Medulla oblongata (tissue), 1 donor: ENCODE data around the gene AGBL5.

Experiments
- DNase-seq: peaks from one replicate; pipeline ENCODE4 v3.0.0-alpha.2; 2015; ENCODE audit errors: extremely low spot score

The AGBL5 gene

DNA sequence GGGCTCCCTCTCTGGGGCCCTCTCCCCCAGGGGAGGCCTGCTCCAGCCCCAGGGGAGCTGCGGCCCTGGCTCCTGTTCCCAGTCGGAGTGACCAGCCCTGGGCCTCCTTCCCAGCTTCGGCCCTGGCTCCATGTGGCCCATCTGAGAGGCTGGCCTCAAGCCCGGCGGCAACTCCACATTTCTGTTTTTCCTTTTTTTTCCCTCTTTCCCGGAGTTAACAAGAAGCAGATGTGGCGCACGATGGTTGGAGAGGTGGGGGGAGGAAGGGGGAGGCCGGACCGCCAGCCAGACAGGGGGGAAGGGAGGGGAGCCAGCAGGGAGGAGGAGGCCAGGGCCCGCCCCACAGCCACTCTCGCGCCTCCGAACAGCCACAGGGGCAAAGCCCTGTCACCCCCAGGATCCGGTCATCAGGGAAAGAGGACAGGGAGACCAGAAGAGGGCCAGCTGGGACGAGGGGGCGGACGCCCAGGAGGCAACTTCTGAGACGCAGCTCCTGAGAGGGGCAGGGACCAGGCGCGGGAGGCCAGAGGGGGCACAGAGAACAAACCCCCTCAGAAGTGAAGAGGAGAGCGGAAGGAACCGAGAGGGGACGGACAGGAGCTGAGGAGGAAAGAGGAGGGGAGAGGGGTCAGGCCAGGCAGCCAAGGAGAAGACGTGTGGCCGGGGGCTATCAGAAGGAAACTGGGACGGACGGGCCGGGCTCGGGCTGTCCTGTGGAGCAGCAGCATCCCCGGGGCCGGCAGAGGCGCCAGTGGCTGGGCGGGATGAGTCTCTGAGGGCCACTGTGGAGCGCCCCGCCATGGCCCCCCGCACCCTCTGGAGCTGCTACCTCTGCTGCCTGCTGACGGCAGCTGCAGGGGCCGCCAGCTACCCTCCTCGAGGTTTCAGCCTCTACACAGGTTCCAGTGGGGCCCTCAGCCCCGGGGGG is 27.1 kb downstream of the AGBL5 start, which contains the start of gene EMILIN1:
TSS of gene EMILIN1 (plus strand) at position 349 of the 928 bp plus-strand sequence. CDS start at position 800, 451 bp downstream.
- DNase-seq = peak; percentile 84

- no peak for DNase-seq
These were observed 28.0 kb downstream of the AGBL5 start for GRCh38 chr2:27079233-27080139.

DNA sequence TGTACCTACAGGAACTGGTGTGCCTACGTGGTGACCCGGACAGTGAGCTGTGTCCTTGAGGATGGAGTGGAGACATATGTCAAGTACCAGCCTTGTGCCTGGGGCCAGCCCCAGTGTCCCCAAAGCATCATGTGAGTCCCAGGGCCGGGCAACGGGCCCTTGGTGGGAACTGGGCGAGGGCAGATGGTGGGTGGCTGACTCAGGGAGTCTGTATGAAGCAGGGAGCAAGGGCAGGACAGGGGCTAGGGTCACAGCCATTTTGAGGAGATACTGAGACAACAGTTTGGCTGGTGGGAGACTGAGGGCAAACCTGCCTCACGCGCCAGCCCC is 28.6 kb downstream of the AGBL5 start:
- no peak for DNase-seq

- no peak for DNase-seq
These were observed 29.1 kb downstream of the AGBL5 start for GRCh38 chr2:27080603-27080936.

- DNase-seq = no peak
These were observed 30.7 kb downstream of the AGBL5 start for GRCh38 chr2:27081984-27082772.

DNA sequence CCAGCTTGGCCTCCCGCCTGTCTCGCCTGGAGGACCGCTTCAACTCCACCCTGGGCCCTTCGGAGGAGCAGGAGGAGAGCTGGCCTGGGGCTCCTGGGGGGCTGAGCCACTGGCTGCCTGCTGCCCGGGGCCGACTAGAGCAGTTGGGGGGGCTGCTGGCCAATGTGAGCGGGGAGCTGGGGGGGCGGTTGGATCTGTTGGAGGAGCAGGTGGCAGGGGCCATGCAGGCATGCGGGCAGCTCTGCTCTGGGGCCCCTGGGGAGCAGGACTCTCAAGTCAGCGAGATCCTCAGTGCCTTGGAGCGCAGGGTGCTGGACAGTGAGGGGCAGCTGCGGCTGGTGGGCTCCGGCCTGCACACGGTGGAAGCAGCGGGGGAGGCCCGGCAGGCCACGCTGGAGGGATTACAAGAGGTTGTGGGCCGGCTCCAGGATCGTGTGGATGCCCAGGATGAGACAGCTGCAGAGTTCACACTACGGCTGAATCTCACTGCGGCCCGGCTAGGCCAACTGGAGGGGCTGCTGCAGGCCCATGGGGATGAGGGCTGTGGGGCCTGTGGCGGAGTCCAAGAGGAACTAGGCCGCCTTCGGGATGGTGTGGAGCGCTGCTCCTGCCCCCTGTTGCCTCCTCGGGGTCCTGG is 31.4 kb downstream of the AGBL5 start:
- no peak for DNase-seq

DNA sequence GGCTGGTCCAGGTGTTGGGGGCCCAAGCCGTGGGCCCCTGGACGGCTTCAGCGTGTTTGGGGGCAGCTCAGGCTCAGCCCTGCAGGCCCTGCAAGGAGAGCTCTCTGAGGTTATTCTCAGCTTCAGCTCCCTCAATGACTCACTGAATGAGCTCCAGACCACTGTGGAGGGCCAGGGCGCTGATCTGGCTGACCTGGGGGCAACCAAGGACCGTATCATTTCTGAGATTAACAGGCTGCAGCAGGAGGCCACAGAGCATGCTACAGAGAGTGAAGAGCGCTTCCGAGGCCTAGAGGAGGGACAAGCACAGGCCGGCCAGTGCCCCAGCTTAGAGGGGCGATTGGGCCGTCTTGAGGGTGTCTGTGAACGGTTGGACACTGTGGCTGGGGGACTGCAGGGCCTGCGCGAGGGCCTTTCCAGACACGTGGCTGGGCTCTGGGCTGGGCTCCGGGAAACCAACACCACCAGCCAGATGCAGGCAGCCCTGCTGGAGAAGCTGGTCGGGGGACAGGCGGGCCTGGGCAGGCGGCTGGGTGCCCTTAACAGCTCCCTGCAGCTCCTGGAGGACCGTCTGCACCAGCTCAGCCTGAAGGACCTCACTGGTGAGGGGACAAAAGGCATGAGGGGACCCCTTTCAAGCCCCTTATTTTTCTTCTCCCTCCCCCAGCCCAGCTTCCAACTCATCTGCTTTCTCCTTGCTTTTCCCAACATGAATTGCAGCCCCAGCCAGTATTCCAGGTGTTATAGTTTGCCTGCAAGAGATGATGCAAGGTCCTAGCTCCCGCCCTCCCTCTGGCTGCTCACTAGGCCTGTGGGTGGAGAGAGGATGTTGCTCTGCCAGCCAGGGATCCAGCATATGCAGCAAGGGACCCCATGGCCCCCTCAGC is 32.2 kb downstream of the AGBL5 start:
- DNase-seq = no peak

DNA sequence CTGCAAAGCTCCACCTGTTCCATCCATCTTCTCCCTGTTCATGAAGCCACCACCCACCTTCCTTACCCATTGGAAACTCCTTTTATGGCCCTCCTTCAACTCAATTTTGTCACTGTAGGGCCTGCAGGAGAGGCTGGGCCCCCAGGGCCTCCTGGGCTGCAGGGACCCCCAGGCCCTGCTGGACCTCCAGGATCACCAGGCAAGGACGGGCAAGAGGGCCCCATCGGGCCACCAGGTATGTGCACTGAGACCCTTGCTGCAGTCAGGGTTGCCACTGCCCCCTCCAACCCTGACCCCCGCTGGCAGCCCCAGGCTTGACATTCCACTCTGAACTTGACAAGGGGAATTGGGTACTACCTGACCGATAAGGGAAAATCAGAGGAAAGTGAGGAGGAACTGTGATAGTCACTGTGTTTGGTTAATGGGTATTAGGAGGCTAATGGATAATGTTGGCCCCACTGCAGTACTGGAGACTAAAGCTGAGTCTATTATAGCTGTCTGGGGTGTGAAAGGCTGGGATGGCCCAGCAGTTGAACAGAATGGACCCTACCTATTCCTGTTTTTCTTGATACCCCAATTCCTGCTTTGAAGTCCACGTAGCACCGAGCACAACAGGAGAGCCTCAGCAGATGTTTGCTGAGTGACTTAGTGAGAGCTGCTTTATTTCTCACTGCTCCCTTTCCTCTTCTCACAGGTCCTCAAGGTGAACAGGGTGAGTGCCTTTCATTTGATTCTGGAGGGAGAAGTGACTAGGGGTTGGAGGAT is 33.0 kb downstream of the AGBL5 start:
- no peak for DNase-seq

DNA sequence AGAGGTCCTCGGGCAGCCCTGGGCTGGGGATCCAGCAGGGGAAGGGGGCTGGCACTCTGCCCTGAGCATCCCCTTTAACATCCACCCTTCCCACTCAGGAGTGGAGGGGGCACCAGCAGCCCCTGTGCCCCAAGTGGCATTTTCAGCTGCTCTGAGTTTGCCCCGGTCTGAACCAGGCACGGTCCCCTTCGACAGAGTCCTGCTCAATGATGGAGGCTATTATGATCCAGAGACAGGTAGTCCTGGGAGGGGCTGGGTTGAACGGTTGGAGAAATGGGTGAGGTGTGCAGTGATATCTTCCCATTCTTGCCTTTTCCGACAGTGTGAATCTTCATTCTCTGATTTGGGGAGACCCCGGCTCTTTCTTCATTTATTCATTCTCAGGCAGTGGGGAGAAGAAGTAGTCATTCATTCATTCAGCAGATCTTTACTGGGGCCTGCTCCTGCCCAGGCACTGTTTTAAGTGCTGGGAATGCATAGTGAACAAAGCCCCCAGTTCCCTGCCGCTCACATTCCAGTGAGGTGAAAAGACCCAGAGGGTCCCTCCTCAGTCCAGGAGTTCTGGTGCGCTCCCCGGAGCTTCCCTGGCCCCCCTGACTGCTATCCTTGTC is 33.7 kb downstream of the AGBL5 start:
- no peak for DNase-seq

- DNase-seq = peak; percentile 88
These were observed 34.2 kb downstream of the AGBL5 start for GRCh38 chr2:27085673-27086089.

DNA sequence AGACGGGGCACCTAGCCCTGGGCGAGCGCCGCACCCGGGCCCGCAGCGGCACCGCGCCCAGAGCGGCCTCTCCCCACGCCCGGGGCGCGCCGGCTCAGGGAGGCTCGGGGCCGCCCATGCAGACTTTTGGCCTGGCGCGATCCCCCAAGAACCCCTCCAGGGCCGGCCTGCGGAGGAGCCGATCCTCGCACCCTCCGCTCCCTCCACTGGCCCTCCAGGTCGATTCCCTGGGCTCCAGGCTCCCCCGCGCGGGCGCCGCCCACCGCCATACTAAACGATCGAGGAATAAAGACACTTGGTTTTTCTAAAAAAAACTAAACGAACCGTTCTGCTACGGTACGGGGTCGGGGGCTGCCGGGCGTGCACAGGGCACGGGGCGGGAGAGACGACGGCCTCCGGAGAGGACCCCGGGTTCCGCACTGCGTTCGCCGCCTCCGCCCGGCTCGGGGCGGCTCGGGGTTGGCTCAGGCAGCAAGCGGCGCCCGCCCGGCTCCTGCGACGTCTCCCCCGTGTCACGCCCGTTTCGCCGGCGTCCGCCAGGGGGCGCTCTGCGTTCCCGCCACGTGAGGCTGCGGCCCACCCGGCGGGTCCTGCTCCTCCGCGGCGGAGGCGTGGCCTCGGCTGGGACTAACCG is 34.7 kb downstream of the AGBL5 start:
- peak; percentile 96 for DNase-seq

- DNase-seq = no peak
These were observed 35.5 kb downstream of the AGBL5 start, which contains the start of gene KHK for GRCh38 chr2:27086724-27087593. Gene KHK, plus strand, starts transcription at chr2:27086772. Its CDS starts 488 bp downstream, at chr2:27087260.

DNA sequence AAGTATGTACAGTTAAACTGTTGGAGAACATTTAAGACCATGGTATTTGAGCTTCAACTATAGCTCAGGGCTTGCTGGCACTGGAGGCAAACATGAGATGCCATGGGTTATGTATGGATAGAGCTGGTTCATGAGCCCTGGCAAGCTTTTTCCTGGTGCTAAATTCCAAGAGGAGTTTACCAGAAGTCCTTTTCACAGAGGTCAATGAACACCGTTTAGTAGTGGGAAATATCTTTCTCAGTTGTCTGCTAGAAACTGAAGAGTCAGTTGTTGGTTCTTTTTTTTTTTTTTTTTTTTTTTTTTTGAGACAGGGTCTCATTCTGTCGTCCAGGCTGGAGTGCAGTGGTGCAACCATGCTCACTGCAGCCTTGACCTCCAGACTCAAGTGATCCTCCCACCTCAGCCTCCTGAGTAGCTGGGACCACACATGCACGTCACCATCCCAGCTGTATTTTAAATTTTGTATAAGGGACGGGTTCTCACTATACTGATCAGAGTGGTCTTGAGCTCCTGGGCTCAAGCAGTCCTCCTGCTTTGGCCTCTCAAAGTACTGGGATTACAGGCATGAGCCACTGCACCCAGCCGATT is 36.4 kb downstream of the AGBL5 start:
- no peak for DNase-seq

DNA sequence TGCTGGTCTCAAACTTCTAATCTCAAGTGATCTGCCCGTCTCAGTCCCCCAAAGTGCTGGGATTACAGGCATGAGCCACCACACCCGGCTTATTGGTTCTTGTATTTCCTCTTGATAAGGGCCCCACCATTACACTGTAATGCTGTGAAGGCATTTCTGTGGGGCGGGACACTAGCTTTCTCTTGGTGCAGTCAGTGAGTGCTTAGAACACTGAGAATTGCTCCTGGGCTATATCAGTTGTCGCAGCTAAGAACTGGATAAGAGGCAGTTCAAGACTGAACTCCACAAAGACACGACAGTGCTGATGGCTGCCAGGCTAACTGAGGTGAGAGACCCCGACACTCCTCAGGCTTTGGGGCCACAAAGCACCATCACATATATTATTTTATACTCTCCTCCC is 37.2 kb downstream of the AGBL5 start:
- DNase-seq = no peak

GRCh38 chr2:27089111-27089954 is 37.9 kb downstream of the AGBL5 start:
- DNase-seq = no peak
